Activated B cell treated with CpG ODN at 0.5 μM for 24 hours (primary cell): Measurements from ENCODE around the gene AGRN. TPM values are rescaled to one million over a fixed set of nuclear protein-coding genes. Genes with fewer than 3 reads are reported as not detected.

Experiments used
- ATAC-seq: fragments of 200-7000 bp; cut with Tn5 transposase; one replicate; pipeline ENCODE4 v1.10.0; 2021; ENCODE audit warnings: low read depth, mild to moderate bottlenecking, moderate library complexity
- CTCF ChIA-PET: fragments of 350-600 bp; sonication (Branson Sonifier 250); formaldehyde crosslinking; loops from one replicate; lab custom pipeline; 2021; ENCODE audit warnings: antibody characterized with exemption; lab: Charles Lee
- POLR2A ChIA-PET: fragments of 350-600 bp; sonication (Branson Sonifier 250); formaldehyde crosslinking; loops from one replicate; lab custom pipeline; 2021; ENCODE audit warnings: antibody characterized with exemption; lab: Charles Lee
- DNase-seq: peaks from one replicate; pipeline ENCODE4 v3.0.0; 2022
- H3K27ac Mint-ChIP-seq: one replicate; pipeline ENCODE4 v1.8.0; 2020; ENCODE audit warnings: mixed read lengths
- H3K27me3 Mint-ChIP-seq: one replicate; pipeline ENCODE4 v1.8.0; 2021; ENCODE audit warnings: mixed read lengths
- H3K36me3 Mint-ChIP-seq: one replicate; pipeline ENCODE4 v1.8.0; 2021; ENCODE audit warnings: low read depth, mixed read lengths
- H3K4me1 Mint-ChIP-seq: one replicate; pipeline ENCODE4 v1.8.0; 2021; ENCODE audit warnings: mixed read lengths
- H3K4me3 Mint-ChIP-seq: one replicate; pipeline ENCODE4 v1.8.0; 2020; ENCODE audit warnings: mild to moderate bottlenecking, mixed read lengths
- H3K9me3 Mint-ChIP-seq: one replicate; pipeline ENCODE4 v1.8.0; 2020; ENCODE audit warnings: mixed read lengths
- intact Hi-C: fragments of 100-400 bp; cut with micrococcal nuclease; formaldehyde crosslinking; loops from one replicate; pipeline ENCODE4 v1.15.1; 2024
- total RNA-seq: library from RNA; stranded (reverse); gene quantifications from 2 replicates; pipeline ENCODE4 v1.2.3, GENCODE V29; 2022
- TF ChIP-seq, protein P1 (sequence below): fragments of 200-600 bp; IDR thresholded peaks from one replicate; pipeline ENCODE4 v1.8.0; 2022; ENCODE audit warnings: antibody characterized with exemption, mild to moderate bottlenecking

The AGRN gene
- total RNA-seq, 1 donor from 2014 or later = 27.1 TPM

DNA sequence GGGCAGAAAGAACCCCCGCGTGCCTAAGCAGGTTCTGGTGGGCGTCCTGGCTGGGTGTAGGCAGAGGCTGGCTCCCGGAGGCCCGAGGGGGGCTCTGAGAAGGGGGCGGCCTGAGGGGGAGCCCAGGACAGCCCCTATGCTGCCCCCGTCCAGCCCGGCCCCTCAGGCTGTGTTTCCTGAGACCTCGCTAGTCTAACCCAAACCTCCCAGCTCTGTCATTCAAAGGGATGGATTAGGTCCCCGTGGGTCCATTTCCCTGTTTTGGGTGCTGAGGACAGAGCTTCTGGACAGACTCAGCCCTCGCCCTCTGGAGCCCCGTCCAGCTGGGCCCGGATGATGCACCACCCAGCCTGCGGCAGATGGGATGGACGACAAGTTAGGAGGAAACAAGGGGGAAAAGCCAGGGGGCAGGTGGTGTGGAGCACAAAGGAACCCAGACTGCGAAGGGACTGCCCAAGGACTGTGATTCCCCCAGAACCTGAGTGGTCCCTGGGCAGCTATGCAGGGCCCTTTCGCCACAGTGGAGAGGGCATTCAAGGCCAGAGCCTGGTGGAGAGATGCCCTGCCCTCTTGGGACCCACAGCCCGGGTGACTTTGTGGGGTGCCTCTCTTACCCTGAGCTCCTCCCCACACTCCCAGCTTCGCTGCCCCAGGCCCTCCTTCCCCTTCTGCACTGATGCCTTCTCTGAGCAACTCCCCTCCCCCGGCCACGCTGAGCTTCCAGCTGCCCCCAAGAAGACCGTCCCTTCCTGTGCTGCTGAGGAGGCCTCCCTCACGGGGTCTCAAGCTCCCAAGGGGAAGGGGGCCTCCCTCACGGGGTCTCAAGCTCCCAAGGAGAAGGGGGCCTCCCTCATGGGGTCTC is 22.8 kb upstream of the AGRN start:
- H3K9me3 Mint-ChIP-seq = peaks cover 2% of the 10 kb centered on the region
- TF ChIP-seq, protein P1, sequence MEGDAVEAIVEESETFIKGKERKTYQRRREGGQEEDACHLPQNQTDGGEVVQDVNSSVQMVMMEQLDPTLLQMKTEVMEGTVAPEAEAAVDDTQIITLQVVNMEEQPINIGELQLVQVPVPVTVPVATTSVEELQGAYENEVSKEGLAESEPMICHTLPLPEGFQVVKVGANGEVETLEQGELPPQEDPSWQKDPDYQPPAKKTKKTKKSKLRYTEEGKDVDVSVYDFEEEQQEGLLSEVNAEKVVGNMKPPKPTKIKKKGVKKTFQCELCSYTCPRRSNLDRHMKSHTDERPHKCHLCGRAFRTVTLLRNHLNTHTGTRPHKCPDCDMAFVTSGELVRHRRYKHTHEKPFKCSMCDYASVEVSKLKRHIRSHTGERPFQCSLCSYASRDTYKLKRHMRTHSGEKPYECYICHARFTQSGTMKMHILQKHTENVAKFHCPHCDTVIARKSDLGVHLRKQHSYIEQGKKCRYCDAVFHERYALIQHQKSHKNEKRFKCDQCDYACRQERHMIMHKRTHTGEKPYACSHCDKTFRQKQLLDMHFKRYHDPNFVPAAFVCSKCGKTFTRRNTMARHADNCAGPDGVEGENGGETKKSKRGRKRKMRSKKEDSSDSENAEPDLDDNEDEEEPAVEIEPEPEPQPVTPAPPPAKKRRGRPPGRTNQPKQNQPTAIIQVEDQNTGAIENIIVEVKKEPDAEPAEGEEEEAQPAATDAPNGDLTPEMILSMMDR = no peak
- peaks cover 18% of the 10 kb centered on the region for H3K4me1 Mint-ChIP-seq
- ATAC-seq (no peak), DNase-seq (no peak)
- intact Hi-C loops = no loop called here
- H3K27me3 Mint-ChIP-seq = peaks cover 28% of the 10 kb centered on the region
- CTCF ChIA-PET = interaction anchor here (1.0 to 1.3 kb wide), 2 partner anchors 13 to 34 kb away, joined by 3 to 4 read pairs; no protein-coding TSS in a partner anchor
- no peaks in the 10 kb centered on the region for H3K36me3 Mint-ChIP-seq
- peak overlapping the region; percentile 16 for H3K4me3 Mint-ChIP-seq
- H3K27ac Mint-ChIP-seq = no peak overlapping the region
- POLR2A ChIA-PET = interaction anchor here (0.5 to 0.8 kb wide), 2 partner anchors 67 to 435 kb away, joined by 3 to 11 read pairs; no protein-coding TSS in a partner anchor

- Mint-ChIP-seq H3K4me3 (no peak overlapping the region), H3K27ac (no peak overlapping the region), H3K27me3 (peaks cover 25% of the 10 kb centered on the region), H3K9me3 (peaks cover under 1% of the 10 kb centered on the region), H3K36me3 (no peaks in the 10 kb centered on the region), H3K4me1 (peaks cover 17% of the 10 kb centered on the region)
- CTCF ChIA-PET = interaction anchor here (1.0 to 1.3 kb wide), 2 partner anchors 14 to 34 kb away, joined by 3 to 4 read pairs; no protein-coding TSS in a partner anchor
- DNase-seq = no peak
- POLR2A ChIA-PET = interaction anchor here (0.5 to 0.8 kb wide), 2 partner anchors 66 to 435 kb away, joined by 3 to 11 read pairs; no protein-coding TSS in a partner anchor
- no peak for ATAC-seq
- TF ChIP-seq, protein P1 = no peak
- intact Hi-C loops = no loop called here
Observed at GRCh38 chr1:997713-997992, 22.3 kb upstream of the AGRN start.

GRCh38 chr1:997993-998744 is 21.8 kb upstream of the AGRN start:
- H3K9me3 Mint-ChIP-seq = no peaks in the 10 kb centered on the region
- no peak overlapping the region for H3K4me3 Mint-ChIP-seq
- peaks cover 15% of the 10 kb centered on the region for H3K4me1 Mint-ChIP-seq
- POLR2A ChIA-PET = interaction anchor here (0.5 to 0.8 kb wide), 2 partner anchors 66 to 434 kb away, joined by 3 to 11 read pairs; no protein-coding TSS in a partner anchor
- DNase-seq (no peak), ATAC-seq (no peak)
- H3K36me3 Mint-ChIP-seq = no peaks in the 10 kb centered on the region
- H3K27ac Mint-ChIP-seq = no peak overlapping the region
- peaks cover 26% of the 10 kb centered on the region for H3K27me3 Mint-ChIP-seq
- CTCF ChIA-PET = interaction anchor here (1.0 kb wide), 1 partner anchor 33 kb away, joined by 3 read pairs; no protein-coding TSS in a partner anchor
- intact Hi-C loops = loop anchor here (2.0 kb wide), 1 partner anchor 15 kb away; the partner anchor contains the start of gene ISG15
- TF ChIP-seq, protein P1 = no peak

GRCh38 chr1:998745-998994 is 21.2 kb upstream of the AGRN start:
- TF ChIP-seq, protein P1 = no peak
- Mint-ChIP-seq H3K4me3 (no peak overlapping the region), H3K4me1 (peaks cover 15% of the 10 kb centered on the region), H3K27me3 (peaks cover 27% of the 10 kb centered on the region), H3K9me3 (no peaks in the 10 kb centered on the region), H3K36me3 (no peaks in the 10 kb centered on the region), H3K27ac (no peak overlapping the region)
- intact Hi-C loops = loop anchor here (2.0 kb wide), 1 partner anchor 14 kb away; the partner anchor contains the start of gene ISG15
- no peak for ATAC-seq
- ChIA-PET POLR2A (no interaction called here), CTCF (no interaction called here)
- DNase-seq = no peak
